HG03095 (cell line): ENCODE results near the gene ADARB2.
"Not testable (repeated sequence)": the region's sequence is repeated elsewhere in the genome, so short reads cannot be mapped to it uniquely, and the experiment has no call there.

Experiments
- ATAC-seq: cut with Tn5 transposase; IDR thresholded peaks from one replicate; pipeline ENCODE4 v1.9.1; 2021; ENCODE audit warnings: moderate library complexity; ENCODE audit not compliant: unreplicated experiment

ADARB2 gene

GRCh38 chr10:1335642-1336041 lies 401.7 kb downstream of the ADARB2 start:
- ATAC-seq, result no peak

- ATAC-seq, result no peak
These were observed 403.3 kb downstream of the ADARB2 start for GRCh38 chr10:1333981-1334380.

- ATAC-seq, result no peak
These were observed 405.8 kb downstream of the ADARB2 start for GRCh38 chr10:1331560-1331959.

- no peak for ATAC-seq
These were observed 407.7 kb downstream of the ADARB2 start for GRCh38 chr10:1329622-1330021.

- ATAC-seq, result no peak
These were observed 408.2 kb downstream of the ADARB2 start for GRCh38 chr10:1328981-1329614.

- no peak for ATAC-seq
These were observed 409.0 kb downstream of the ADARB2 start for GRCh38 chr10:1328161-1328823.

DNA sequence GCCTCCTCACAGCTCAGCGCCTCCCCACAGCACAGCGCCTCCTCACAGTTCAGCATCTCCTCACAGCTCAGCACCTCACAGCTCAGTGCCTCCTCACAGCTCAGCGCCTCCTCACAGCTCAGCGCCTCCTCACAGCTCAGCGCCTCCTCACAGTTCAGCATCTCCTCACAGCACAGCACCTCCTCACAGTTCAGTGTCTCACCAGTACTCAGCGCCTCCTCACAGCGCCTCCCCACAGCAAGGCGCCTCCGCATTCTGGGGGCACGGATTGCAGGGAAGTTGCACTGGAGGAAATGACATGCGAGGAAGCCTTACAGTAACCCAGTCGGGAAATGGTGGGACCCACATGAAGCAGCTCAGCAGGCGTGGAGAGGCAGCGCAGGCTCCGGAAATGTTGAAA lies 409.6 kb downstream of the ADARB2 start:
- no peak for ATAC-seq

DNA sequence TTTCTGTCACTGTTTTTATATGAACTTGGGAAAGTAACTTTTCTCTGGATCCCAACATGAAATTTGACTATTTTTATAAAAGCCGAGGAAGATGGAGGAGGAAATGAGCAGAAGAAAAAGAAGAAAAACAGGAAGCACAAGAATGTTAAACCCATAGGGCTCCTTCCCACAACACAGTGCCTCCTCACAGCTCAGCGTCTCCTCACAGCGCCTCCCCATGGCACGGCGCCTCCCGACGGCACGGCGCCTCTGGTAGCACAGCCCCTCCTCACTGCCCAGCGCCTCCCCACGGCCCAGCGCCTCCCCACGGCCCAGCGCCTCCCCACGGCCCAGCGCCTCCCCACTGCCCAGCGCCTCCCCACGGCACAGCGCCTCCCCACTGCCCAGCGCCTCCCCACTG lies 410.8 kb downstream of the ADARB2 start:
- not testable (repeated sequence) for ATAC-seq

DNA sequence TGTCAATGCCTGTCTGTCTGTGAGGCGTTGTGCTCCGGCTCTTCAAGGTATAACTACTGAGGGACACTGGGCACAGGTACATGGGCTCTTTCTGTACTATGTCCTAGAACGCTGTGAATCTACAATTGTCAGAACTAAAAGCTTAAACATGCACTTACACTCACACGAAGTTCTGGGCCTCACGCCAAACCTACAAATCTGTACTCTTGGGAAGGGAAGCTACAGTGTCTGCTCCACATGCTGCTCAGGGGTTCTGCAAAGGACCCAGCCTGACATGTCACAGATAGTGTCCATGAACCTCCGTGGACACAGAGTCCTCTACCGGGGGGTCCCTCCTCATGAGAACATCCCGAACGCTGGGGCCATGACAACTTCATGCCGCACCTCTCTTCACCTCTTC lies 412.4 kb downstream of the ADARB2 start:
- ATAC-seq, result no peak

DNA sequence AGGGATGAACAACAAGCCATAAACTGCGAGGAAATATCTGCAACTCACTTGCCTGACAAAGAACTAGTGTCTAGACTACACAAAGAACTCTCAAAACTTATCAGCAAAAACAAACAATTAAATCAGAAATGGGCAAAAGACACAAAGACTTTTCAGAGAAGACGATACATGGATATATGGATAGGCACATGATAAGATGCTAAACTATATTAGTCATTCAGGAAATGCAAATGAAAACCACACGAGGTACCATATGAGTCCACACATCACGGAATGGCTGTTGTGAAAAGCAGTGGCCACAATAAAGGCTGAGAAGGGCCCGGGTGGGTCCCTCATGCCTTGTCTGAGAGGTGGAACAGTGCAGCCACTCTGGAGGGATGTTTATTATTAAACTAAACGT lies 413.4 kb downstream of the ADARB2 start:
- ATAC-seq, result no peak

DNA sequence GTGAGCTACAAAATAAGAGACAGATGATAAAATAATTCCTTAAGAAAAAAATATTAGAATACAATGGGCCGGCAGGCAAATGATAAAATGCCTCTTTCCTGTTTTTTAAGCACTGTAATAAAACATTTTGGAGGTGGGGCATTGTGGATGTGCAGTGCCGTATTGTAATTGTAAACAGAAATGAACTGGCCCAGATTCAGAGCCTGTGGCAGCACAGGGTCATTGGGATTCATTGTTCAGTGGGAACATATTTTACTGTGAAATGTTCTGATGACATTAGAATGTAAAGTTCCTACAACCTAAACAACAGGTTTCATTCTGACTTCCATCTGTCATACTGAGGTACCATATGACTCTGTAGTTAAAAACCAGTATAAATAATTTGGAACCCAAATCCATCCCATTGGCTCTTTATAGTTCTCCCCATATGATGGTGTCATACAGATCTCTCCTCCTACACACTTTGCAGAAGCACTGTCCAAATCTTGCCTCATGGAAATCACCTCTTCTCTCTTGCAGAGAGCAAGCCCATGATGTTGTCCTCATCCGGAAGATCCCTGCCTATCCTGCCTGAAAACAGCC lies 416.5 kb downstream of the ADARB2 start:
- no peak for ATAC-seq

GRCh38 chr10:1316809-1317143 lies 420.5 kb downstream of the ADARB2 start:
- no peak for ATAC-seq

DNA sequence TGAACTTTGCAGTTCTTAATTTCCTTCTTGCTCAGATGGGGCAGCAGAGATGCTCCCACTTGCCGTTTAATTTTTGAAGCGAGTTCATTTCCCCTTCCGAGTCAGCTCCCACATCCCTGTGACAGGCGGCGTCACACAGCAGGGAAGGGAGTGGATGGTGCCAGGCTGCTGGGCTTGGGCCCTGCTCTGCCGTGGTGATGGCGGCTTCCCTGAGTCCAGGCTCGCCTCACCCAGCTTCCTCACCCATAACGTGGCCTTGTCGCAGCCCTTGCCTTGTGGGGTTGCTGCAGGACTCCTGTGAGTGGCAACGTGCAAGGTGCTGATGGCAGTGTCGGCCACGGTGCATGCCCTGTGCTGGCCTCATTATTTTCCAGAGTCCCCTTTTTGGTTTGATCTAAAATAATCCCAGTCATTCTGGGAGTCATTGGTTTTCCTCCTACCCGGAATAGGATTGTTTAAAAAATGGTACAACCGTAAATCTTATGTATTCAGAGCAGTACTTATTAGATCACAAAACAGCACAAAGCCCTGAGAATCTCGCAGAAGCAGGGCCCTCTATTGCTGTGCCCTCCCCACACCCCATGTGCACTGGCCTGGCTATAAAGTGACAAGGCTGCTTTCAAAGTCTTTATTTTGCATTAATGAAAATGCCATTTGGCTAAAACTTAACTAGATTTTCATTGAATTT lies 421.1 kb downstream of the ADARB2 start:
- no peak for ATAC-seq

- ATAC-seq, result no peak
These were observed 422.1 kb downstream of the ADARB2 start for GRCh38 chr10:1315178-1315577.

- no peak for ATAC-seq
These were observed 425.6 kb downstream of the ADARB2 start for GRCh38 chr10:1311726-1312125.

DNA sequence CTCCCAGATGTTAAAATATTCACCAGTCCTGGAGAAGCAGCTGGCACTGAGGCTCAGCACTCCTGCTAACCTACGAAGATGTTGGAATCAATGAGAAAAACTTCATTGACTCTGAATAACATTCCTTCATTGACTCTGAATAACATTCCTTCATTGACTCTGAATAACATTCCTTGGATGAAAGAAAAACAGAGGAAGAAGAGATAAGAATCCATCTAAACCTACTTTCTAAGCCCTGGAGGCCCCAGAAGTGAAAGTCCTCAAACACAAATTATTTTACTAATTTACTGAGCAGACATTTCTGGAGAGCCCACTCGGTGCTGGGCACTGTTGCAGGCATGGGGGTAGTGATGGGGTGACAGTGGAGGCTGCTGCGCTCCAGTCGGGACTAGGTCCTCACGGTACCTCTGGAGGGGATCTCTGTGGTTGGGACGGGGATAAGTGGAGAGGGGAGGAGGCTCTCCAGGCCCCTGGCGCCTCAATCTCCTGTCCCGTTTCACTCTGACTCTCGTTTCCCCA lies 427.0 kb downstream of the ADARB2 start:
- ATAC-seq, result no peak

DNA sequence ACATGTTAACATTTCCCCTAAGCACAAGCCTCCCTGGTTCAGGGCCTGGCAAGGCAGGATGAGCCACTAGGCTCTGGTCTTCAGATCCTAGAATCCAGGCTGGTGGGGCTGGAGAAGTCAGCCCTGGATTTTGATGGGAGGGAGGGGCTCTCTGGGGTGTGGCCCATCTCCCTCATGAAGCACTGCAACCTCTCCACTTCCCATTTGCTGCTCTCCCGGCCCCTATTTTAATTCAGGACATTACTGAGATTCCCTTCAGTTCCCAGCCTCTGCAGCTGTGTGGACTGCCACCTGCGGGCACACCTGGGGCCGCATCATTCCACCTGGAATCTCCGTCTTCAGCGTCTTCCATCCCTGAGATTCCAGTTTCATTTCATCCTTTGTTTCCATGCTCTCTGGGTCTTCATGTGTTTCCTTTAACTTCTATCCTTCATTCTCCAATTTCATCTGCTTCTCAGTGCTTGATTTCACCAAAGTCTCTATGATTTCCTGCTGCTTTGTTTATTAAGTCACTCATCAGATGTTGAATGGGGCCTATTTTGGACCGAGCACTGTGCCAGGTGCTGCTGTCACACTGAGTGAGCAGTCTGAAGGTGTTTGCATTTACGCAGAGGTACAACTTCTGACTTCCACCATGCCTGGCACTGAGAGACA lies 427.6 kb downstream of the ADARB2 start:
- ATAC-seq, result no peak

DNA sequence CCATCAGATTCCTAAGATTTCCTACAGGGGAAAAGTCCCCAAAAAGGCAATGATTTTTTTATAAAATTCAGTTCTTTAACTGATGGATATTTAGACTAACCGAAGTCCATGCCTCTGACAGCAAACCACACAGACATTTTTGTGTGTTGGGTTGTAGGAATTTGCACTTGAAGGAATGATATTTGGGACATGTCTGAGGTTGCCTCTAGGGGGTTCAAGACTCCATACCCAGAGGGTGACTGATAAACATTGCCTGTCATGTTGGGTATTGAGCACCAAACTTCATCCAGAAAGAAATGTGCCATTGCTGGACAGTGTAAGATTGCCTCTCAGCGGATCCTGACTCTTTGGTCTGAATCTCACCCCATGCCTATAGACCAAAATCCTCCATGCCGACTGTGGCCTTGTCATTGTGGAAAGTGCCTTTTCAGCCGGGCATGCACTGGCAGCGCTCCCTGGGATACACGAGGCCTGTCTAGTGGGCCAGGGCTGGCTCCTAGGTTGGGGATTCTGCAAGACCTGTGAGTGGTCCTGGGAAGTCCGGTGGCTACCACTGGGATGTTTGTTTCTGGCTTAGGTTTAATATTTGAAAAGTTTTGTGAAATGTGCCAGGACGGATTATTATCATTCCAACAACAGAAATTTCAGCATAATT lies 428.2 kb downstream of the ADARB2 start:
- no peak for ATAC-seq

- ATAC-seq, result no peak
These were observed 429.0 kb downstream of the ADARB2 start for GRCh38 chr10:1308173-1308961.

DNA sequence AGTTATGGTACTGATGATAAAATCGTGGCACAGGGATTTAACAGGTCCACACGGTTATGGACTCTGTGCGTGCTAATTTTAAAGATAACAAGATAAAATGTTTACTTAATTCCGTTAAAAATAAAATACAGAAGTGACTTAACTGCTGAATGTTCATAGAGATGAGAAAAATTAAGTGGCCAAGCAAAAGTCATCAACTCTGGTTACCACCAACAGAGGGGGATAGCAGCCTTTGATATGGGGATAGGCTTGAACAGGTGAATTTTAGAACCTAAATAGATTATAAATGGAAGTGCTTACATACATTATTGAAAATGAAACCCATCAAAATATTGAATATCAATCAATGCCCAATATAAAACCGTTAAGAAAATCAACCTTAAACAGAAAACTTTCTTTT lies 436.2 kb downstream of the ADARB2 start:
- no peak for ATAC-seq
